IPS-11a (cell line): ENCODE results near the gene PVRIG.
"Not testable (repeated sequence)": the region's sequence is repeated elsewhere in the genome, so short reads cannot be mapped to it uniquely, and the experiment has no call there.

ENCODE experiments used
- H3K4me3 ChIP-seq: one replicate; pipeline ENCODE4 v1.5.1; 2013; ENCODE audit warnings: low read depth, low read length, control low read depth

Gene PVRIG

DNA sequence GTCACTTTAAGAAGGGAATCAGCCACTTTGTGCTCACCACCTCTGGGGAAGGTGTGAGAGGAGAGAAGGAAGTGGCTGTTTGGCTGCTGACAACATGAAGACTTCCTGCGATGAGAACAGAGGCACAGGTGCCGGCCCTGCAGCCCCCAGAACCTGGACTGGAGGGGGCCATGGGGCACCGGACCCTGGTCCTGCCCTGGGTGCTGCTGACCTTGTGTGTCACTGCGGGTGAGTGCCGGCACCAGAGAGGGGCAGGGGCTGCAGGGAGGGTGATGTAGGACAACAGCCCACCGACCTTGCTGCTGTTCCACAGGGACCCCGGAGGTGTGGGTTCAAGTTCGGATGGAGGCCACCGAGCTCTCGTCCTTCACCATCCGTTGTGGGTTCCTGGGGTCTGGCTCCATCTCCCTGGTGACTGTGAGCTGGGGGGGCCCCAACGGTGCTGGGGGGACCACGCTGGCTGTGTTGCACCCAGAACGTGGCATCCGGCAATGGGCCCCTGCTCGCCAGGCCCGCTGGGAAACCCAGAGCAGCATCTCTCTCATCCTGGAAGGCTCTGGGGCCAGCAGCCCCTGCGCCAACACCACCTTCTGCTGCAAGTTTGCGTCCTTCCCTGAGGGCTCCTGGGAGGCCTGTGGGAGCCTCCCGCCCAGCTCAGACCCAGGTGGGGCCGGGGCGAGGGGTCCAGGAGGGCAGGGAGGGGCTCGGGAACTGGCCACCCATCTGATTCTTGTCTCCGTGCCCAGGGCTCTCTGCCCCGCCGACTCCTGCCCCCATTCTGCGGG, at the start of gene PVRIG:
Gene PVRIG, plus strand, starts transcription at position 149 of the 785 bp plus-strand sequence. Its CDS starts 22 bp downstream, at position 171.
- not testable (repeated sequence) for H3K4me3 ChIP-seq

DNA sequence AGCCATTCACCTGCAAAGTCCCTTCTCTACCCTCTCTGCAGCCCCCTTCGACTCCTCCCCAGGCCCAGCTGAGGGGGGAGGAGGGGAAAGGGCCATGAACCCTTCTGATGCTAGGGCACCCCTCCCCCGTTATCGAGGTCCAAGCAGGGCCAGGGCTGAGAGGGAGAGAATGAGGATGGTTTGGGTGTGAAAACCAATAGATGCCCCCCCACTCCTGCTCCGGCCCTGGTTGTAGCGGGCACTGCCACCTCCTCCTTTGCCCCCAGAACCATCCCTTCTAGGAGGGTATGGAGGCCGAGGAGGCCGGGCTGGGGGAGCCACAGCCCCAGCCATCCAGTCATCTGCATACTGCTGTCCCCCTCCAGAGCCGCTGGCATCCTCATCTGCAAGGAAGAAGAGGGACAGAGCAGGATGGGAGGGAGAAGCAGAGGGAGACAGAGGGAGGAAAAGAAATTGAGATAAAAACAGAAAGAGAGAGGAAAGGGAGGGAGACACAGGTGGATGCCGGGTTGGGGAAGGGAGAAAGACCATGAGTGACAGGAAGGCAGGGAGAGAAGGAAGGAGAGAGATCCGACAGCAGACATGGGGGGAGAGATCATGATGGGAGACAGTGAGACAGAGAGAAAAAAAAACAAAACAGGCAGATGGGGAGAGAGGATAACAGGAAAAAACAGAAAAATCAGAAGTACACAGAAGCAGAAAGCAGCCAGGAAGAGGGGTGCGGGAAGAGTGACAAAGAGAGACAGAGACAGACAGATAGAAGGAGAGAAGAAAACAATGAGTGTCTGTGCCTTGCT, 49.5 kb upstream of the PVRIG start:
- no peak overlapping the region for H3K4me3 ChIP-seq

DNA sequence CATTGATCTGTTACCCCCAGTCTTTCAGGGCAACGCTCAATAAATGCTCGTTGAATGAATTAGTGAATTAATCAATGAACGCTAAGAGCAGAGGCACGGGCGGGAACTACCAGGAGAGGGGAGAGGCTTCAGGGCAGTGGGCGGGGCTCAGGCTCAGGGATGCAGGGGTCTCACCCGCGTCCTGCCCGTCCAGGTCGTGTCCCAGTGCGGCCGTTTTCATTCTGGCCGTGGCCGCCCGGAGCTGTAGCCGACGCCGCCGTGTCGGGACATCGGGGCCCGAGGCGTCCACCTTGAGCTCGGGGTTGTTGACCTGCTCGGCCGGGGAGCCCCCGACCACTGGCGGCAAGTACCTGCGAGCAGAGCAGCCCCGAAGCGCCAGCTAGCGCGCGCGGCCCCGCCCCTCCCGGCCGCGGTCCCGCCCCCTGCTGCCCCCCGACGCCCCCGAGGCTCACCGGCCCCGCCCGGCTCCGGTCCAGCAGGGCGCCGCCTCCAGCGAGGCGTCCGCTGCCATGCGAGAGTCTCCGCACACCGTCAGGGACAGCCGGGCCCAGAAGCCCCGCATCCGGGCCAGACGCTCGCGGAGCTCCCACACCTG, 48.6 kb upstream of the PVRIG start:
- H3K4me3 ChIP-seq, result peak overlapping the region; percentile 37

DNA sequence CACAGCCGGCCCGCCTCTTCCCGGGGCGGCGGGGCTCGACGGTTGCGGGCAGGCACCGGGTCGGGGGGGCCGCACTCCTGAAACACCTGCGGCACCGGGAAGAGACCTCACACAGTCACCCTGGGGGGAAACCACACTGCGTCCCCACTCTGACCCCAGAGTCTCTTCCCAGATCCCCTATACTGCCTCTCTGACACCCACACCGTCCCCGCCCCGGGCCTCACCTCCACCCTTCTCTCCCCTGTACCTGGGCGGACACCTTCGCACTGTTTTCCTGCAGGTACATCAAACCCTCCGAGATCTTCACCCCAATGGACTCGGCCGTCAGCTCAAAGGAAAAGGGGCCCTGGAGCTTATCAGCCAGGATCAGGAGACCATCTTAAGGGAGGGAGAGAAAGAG, 47.9 kb upstream of the PVRIG start:
- H3K4me3 ChIP-seq, result peak overlapping the region; percentile 27

DNA sequence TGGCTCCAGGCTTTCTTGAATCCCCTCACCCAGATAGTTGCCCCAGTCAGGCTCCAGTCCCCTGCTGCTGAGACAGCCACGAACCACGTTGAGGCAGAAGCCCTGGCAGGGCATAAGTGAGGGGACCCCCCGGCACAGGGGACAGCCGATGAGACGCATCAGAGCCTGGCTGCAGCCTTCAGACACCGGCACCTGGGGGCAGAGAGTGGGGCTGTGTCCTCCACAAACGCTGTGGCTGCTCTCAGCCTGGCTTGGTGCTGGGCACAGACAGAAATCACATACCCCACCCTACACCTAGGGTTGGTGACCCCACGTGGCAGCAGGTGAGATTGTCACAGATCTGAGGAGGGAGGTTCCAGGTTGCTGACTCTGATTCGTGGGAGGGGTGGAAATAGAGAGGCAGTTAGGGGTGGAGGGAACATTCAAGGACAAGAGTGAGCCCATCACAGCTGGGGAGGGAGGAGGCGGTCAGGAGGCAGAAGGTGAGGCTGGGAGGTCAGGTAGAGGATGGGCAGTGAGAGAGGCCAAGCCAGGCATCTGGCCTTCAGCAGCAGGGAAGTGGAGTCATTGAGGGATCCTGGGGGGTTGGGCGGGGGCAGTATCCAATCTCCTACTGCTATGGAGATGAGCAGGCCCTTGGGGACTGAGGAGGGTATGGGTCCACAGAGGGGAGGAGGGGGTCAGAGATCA, 45.8 kb upstream of the PVRIG start:
- H3K4me3 ChIP-seq, result no peak overlapping the region

DNA sequence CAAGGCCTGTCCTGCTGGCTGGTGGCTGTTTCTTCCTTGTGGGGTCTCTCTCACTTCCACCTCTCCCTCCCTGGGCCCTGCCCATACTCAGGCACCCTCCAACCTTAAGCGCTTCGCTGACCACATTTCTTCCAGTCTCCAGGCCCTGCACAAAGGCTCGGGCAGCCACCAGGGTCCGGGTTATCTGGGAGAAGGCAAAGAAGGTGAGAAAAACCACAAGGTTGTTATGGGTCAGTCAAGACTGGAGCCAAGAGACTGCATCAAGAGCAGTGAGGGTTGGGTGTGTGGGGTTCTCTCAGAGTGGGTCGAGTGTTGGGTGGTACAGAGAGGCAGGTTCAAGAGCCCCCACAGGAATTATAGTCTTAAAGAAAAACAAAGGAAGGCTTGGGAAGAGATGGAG, 45.2 kb upstream of the PVRIG start:
- no peak overlapping the region for H3K4me3 ChIP-seq

DNA sequence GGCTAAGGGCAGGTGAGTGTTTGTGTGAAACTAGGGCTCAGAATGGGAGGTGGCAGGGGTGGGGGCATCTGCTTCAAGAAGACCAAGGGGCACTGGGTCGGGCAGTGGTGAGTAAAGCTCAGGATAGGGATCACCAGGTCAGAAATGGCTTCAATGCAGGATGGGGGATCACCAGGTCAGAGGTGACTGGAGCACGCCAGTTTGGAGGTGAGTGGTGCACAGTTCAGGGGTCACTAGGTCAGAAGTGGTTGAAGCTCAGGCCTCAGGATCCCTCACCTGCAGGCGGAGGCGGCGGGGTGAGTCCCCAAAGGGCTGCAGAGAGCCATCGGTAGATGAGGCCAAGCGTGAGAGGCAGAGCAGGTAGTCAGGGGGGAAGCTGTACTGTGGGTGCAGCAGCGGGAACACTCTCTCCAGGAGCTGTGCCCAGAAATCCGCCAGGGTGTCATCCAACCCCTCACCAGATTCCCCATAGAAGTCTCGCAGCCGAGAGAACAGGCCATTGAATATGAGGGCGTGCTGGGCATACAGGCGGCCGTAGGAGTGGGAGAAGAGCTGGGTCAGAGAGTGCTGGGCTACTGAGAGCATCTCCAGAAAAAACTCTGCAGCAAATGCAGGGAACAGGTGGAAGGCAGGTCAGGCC, 44.3 kb upstream of the PVRIG start:
- no peak overlapping the region for H3K4me3 ChIP-seq

DNA sequence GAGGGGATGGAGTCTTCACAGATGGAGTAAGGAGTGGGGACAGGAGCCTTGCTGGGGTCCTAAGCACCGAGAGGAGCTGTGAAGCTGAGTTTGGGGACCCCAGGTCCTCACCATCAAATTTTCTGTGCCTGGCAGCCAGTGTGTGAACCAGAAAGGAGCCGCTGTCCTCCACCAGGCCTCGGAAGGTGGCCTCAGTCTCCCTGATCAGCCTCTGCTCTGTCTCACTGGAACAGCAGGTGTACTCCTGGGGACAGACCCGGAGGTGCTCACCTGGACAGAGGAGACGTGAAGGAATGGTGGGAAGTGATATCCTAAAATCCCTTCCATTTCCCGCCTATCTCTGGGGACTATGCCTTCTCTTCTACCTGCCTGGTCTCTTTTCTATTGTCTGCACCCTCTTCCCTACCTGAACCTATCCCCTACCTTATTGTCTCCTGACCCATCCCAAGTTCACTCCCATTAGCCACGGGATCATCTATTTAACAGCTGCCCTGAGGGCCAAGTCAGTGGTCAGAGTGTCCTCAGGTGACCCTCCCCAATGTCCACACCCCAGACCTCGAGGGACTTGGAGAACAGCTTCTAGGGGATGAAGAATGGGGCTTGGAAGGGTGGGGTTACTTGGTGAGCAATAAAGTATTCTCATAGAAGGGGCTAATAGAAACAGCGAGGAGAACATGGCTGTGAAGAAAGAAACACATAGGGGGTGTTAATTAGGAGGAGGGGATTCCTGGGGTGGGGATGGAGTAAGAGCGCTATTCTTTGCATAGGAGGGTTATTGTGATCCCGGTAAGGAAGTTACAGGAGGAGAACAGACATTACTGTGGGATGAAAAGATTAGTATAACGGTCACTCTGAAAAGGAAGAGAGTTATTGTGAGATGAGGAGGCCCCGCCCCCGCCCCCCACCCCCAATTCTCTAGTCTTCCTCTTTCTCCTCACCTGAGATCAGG, 43.4 kb upstream of the PVRIG start:
- peak overlapping the region; percentile 83 for H3K4me3 ChIP-seq

DNA sequence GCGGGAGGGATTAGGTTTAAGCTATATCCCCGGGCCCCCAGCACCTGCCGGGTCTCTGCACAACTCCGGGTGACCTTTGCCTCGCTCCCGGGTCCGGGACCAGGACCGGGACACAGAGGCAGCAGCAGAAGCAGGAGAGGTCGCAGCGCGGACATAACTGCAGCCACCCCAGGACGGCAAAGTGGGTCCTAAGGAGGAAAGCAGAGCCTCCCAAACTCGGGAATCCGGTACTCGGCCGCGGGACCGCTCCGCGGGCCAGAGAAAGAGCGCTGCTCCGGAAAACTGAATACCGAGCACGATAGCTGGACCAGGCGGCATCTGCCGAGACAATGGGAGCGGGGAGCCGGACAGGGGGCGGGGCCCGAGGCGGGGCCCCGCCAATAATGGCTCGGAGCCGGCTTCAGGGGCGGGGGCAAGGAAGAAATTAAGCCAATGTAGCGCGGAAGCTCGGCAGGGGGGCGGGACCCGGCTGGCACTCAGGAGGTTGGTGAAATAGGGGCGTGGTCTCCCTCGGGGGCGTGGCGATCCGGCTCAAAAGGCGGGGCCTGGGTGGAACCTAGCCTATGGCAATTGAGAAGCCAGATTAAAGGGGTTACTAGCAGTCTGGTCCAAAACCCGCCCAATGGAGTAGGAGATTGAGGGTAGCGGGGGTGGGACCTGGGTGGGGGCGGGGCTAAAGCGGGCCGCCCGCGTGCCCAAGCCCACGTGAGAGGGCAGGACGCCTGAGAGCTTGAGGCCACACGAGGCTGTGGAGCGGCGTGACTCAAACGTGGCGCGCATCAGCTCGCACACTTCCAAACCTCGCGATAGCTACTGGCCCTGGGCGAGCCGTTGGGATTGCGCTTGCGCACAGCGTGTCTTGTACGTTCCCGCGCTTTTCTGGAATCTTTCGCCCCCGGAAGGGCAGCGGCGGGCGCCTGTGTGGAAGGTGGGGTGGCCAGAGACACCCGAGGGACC, 42.4 kb upstream of the PVRIG start, which contains the start of the genes GPC2 and STAG3:
Gene GPC2, minus strand, starts transcription at position 337 of the 957 bp plus-strand sequence. Its CDS starts 182 bp downstream, at position 155.
Gene STAG3, plus strand, starts transcription at position 874 of the 957 bp plus-strand sequence. CDS start 2,639 bp downstream, outside the sequence.
- peak within 1 kb of the TSS; percentile 83 for H3K4me3 ChIP-seq

DNA sequence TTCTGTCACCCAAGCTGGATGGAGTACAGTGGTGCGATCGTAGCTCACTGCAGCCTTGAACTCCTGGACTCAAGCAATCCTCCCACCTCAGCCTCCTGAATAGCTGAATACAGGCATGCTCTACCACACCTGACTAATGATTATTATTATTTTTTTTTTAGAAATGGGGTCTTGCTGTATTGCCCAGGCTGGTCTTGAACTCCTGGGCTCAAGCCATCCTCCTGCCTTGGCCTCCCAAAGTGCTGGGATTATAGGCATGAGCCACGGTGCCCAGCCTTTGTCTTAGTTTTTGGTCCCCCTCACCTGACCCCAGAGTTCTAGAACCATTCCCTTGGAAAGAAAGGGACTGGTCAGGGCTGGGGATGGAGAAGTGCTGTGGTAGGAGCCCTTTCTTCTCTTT, 39.7 kb upstream of the PVRIG start:
- H3K4me3 ChIP-seq, result not testable (repeated sequence)

DNA sequence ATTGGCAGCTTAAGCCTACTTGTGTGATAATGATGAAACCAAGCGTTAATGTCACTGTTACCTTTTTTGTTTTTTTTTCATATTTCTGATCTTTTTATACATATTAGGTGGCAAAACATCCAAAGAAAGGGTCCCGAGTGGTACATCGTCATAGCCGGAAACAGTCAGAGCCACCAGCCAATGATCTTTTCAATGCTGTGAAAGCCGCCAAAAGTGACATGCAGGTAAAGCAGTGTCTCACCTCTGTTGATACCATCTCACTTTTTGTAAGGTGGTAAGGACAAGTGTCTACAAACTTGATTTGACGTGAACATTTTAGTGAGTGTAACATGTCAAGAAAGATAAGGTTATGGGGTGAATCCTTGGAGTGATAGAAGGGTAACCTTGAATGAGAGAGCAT, 37.1 kb upstream of the PVRIG start:
- H3K4me3 ChIP-seq, result not testable (repeated sequence)

DNA sequence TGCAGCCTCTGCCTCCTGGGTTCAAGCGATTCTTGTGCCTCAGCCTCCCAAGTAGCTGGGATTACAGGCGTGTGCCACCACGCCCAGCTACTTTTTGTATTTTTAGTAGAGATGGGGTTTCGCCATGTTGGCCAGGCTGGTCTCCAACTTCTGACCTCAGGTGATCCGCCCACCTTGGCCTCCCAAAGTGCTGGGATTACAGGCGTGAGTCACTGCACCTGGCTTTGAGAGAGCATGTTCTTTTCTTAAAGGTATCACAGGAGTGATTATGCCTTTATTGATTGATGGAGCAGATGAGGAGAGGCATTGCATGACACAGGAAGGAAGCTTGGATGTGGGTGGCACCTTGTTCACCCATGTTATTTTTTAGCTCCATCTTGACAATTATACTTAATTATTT, 36.7 kb upstream of the PVRIG start:
- H3K4me3 ChIP-seq, result not testable (repeated sequence)

DNA sequence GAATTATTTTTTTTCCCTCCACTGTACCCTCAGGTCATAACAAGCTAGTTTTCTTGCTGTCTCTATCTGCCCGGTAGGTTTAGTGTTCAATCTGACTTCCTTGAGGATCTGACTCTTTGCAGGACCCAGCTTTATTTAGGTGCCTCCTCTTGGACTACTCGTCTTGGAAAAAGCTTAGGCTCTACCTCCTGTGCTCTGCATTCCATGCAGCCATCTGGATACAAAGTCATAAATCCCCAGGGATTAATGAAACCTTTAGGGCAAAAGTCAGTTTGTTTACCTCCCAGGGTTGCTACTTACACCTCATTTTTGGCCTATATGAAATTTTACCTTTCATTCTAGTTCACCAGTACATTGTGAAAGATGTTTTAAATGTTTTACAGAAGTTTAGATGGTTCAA, 34.0 kb upstream of the PVRIG start:
- no peak overlapping the region for H3K4me3 ChIP-seq

DNA sequence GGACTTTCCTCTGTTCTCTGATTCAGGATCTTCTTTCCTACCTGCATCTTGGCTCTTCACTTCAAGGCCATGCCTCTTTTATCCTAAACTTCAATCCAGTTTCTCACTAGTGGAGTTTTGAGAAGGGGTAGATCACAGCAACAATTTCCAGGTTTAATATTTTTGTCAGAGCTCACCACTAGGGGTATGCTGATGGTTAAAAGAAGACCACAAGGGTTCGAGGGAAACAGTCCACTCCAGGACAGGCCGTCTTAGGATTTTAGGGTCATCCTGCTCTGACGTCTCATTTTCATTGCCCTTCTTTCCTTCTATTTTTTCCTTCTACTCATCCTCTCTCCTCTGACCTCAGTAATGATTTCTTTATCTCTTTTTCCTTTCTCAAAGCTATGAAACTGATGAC, 30.7 kb upstream of the PVRIG start:
- no peak overlapping the region for H3K4me3 ChIP-seq

DNA sequence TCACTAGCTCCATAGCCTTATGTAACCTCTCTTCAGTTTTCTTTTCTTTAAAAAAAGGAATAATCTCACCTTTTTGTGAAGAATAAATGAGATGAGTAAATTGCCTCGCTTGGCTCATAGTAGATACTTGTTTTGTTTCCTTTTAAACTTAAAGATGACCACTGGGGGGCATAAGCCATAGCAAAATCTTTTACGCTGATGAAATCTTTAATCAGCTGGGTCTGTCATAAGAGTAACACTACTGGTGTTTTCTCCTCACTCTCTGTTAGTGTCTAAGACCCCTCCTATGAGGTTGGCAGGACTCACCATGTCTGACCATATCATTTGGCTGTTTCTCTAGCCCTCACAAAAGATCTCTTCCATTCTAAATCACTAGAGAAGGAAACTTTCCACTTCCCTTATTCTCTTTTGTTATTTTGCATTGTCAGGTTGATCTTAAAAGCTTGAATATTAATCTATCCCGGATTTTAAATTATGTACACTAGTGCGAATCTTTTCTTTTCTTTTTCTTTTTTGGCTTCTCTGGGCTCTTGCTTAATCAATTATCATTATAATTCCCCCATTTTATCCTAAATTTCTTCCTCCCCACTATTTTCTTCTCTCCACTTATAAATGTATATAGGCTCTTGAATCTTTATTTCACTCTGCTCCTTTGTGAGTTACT, 29.6 kb upstream of the PVRIG start:
- no peak overlapping the region for H3K4me3 ChIP-seq

DNA sequence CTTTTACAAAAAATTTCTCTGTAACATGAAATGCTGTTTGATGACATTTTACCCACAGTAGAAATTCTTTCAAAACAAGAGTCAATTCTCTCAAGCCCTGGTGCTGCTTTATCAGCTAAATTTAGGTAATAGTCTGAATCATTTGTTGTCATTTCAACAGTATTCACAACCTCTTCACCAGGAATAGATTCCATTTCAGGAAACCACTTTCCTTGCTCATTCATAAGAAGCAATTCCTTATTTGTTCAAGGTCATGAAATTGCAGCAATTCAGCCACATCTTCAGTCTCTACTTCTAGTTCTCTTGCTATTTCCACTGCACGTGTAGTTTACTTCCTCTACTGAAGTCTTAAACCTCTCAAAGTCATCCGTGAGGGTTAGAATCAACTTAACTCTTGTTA, 28.0 kb upstream of the PVRIG start:
- H3K4me3 ChIP-seq, result no peak overlapping the region

DNA sequence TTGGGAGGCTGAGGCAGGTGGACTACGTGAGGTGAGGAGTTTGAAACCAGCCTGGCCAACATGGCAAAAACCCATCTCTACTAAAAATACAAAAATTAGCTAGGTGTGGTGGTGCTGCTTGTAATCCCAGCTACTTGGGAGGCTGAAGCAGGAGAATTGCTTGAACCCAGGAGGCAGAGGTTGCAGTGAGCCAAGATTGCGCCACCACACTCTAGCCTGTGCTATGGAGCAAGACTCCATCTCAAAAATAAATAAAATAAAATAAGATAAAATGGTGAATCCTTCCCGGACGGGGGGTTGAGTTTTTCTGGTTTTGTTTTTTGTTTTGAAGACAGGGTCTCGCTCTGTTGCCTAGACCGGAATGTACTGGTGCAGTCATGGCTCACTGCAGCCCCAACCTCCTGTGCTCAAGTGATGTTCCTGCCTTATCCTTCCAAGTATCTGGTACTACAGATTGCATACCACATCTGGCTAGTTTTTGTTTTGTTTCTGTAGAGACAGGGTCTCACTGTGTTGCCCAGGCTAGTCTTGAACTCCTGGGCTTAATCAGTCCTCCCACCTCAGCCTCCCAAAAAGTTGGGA, 27.4 kb upstream of the PVRIG start:
- H3K4me3 ChIP-seq, result not testable (repeated sequence)
